ENCODE measurements around the gene ZP4. TPM values are rescaled to one million over a fixed set of nuclear protein-coding genes. Genes with fewer than 3 reads are reported as not detected.

ZP4 gene
- not detected for total RNA-seq

GRCh38 chr1:237890822-237891221 is at the start of gene ZP4:
Gene ZP4 (minus strand): TSS chr1:237890922. CDS start chr1:237890635, 287 bp downstream.
- DNase-seq (ENCODE audit: low spot score), result no peak
- no peak for ATAC-seq

- ATAC-seq, result no peak
- DNase-seq (ENCODE audit: low spot score), result no peak
Measured at GRCh38 chr1:237938553-237938952, 47.8 kb upstream of the ZP4 start.

GRCh38 chr1:237938068-237938467 is 47.3 kb upstream of the ZP4 start:
- no peak for DNase-seq (ENCODE audit: low spot score)
- ATAC-seq, result no peak

- ATAC-seq (no peak), DNase-seq (ENCODE audit: low spot score) (no peak)
Measured at GRCh38 chr1:237932816-237933215, 42.1 kb upstream of the ZP4 start.

GRCh38 chr1:237931581-237931980 is 40.9 kb upstream of the ZP4 start:
- no peak for ATAC-seq
- DNase-seq (ENCODE audit: low spot score), result no peak

- ATAC-seq (no peak), DNase-seq (ENCODE audit: low spot score) (no peak)
Measured at GRCh38 chr1:237927198-237927597, 36.5 kb upstream of the ZP4 start.

- no peak for DNase-seq (ENCODE audit: low spot score)
- ATAC-seq, result no peak
Measured at GRCh38 chr1:237921306-237921705, 30.6 kb upstream of the ZP4 start.

- no peak for ATAC-seq
- no peak for DNase-seq (ENCODE audit: low spot score)
Measured at GRCh38 chr1:237913345-237913744, 22.6 kb upstream of the ZP4 start.

GRCh38 chr1:237911911-237912310 is 21.2 kb upstream of the ZP4 start:
- DNase-seq (ENCODE audit: low spot score) (no peak), ATAC-seq (no peak)

GRCh38 chr1:237910834-237911233 is 20.1 kb upstream of the ZP4 start:
- no peak for ATAC-seq
- DNase-seq (ENCODE audit: low spot score), result no peak

GRCh38 chr1:237903961-237904360 is 13.2 kb upstream of the ZP4 start:
- DNase-seq (ENCODE audit: low spot score), result no peak
- ATAC-seq, result no peak

GRCh38 chr1:237902960-237903743 is 12.4 kb upstream of the ZP4 start:
- DNase-seq (ENCODE audit: low spot score) (no peak), ATAC-seq (no peak)

GRCh38 chr1:237901299-237901934 is 10.7 kb upstream of the ZP4 start:
- DNase-seq (ENCODE audit: low spot score) (no peak), ATAC-seq (peak; percentile 88)

GRCh38 chr1:237895630-237896029 is 4.9 kb upstream of the ZP4 start:
- DNase-seq (ENCODE audit: low spot score) (no peak), ATAC-seq (no peak)

- no peak for DNase-seq (ENCODE audit: low spot score)
- ATAC-seq, result no peak
Measured at GRCh38 chr1:237894131-237894530, 3.4 kb upstream of the ZP4 start.

GRCh38 chr1:237891979-237892378 is 1.3 kb upstream of the ZP4 start:
- no peak for ATAC-seq
- DNase-seq (ENCODE audit: low spot score), result no peak

- ATAC-seq, result no peak
Measured at GRCh38 chr1:237891266-237891665, 544 bp upstream of the ZP4 start.

GRCh38 chr1:237890416-237890815 is 306 bp downstream of the ZP4 start:
- DNase-seq (ENCODE audit: low spot score), result no peak

More at GRCh38 chr1:237891266-237891665, 544 bp upstream of the ZP4 start:
- no peak for DNase-seq (ENCODE audit: low spot score)

GRCh38 chr1:237888143-237888542 is 2.6 kb downstream of the ZP4 start:
- ATAC-seq (no peak), DNase-seq (ENCODE audit: low spot score) (no peak)

More at GRCh38 chr1:237890416-237890815, 306 bp downstream of the ZP4 start:
- no peak for ATAC-seq

GRCh38 chr1:237887542-237887941 is 3.2 kb downstream of the ZP4 start:
- no peak for ATAC-seq
- DNase-seq (ENCODE audit: low spot score), result no peak

GRCh38 chr1:237884237-237884636 is 6.5 kb downstream of the ZP4 start:
- DNase-seq (ENCODE audit: low spot score) (no peak), ATAC-seq (no peak)

GRCh38 chr1:237879195-237879594 is 11.5 kb downstream of the ZP4 start:
- ATAC-seq (no peak), DNase-seq (ENCODE audit: low spot score) (no peak)
